Raji (cell line): ENCODE measurements around the gene TTLL8.

Source experiments
- POLR2A ChIP-seq: IDR thresholded peaks from 2 replicates; pipeline ENCODE4 v1.6.1; 2011; ENCODE audit warnings: low read depth, low read length, control low read depth; ENCODE audit not compliant: insufficient read depth

The TTLL8 gene

DNA sequence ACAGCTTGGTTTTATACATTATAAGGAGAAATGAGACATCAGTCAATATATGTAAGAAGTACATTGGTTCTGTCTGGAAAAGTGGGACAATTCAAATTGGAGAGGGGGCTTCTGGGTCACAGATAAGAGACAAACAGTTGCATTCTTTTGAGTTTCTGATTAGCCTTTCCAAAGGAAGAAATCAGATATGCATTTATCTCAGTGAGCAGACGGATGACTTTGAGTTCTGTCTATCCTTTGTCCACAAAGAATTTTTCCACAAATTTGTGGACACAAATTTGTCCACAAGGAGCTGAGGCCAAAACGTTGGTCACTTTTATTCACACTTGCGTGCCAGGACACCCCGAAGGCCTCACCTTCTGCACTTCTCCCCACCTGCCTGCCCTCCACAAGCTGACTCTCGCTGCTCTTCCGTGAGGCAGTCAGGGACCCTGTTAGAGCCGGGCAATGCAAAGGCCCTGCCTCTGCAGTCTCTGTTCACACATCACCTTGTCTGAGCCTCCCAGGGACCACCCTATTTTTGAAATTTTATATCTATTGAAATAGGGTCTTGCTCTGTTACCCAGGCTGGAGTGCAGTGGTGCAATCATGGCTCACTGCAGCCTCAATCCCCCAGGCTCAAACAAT is 66.1 kb downstream of the TTLL8 start:
- no peak for TF ChIP-seq POLR2A

DNA sequence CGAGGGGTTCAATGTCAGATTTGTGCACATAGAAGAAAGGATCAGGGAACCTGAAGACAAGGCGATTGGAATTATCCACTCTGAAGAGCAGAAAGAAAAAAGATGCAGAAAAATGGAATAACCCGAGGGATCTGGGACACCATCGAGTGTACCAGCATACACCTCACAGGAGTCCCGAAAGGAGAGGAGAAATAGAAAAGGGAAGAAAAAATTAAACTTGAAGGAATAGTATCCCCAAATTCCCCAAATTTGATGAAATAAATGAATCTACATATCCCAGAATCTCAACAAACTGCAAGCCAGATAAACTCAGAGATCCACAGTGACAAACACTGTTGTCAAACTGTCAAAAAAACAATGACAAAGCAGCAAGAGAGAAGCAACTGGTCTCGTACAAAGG is 66.9 kb downstream of the TTLL8 start:
- no peak for TF ChIP-seq POLR2A

DNA sequence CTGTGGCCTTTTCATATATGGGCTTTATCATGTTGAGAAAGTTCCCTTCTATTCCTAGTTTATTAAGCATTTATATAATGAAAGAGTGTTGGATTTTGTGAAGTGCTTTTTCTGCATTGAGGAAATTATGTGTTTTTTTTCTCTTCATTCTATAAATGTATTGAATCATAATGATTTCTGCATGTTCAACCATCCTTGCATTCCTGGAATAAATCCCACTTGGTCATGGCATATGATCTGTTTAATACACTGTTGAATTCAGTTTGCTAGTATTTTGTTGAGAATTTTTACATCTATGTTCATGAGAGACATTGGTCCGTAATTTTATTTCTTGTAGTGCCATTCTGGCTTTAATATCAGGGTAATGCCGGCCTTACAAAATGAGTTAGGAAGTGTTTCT is 71.8 kb downstream of the TTLL8 start:
- no peak for TF ChIP-seq POLR2A

DNA sequence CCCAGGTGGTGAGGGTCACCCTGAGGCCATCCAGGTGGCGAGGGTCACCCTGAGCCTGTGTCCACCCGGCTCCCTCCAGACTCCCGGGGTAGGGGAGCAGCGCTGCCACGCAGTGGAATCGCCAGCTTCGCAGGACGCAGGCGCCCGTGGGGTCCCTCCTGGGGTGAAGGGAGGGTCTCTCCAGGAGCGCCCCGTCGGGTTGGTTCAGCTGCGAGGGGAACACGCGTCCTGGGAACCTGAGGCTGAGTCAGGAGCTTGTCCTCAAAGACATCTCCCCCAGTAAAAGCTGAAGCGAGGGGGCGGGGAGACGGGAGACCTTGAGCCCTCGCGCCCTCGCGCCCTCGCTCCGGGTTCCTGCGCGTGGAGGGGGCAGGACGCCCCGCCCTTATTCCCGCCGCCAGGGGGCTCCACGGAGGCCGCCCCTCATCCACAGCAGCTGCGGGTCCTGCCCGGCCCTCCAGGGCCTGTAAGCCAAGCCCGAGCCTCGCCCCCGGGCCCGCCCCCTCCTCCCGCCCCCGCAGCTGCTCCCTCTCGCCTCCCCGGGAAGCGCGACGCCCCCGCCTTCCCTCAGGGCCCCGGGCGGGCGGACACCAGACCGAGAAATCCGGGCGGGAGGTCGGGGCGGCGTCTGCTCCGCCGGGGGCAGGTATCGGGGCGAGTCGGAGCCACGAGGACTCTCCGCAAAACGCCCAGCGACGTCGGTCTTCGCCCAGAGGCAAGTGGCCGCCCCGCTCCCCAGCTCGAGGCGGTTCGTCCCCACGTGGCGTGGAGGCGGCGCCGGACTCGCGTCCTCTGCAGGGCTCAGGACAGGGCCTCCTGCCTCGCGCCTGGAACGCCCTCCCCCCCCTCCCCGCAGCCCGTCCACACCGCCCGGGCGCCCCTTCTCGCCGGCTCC is 74.7 kb downstream of the TTLL8 start:
- TF ChIP-seq POLR2A = no peak

DNA sequence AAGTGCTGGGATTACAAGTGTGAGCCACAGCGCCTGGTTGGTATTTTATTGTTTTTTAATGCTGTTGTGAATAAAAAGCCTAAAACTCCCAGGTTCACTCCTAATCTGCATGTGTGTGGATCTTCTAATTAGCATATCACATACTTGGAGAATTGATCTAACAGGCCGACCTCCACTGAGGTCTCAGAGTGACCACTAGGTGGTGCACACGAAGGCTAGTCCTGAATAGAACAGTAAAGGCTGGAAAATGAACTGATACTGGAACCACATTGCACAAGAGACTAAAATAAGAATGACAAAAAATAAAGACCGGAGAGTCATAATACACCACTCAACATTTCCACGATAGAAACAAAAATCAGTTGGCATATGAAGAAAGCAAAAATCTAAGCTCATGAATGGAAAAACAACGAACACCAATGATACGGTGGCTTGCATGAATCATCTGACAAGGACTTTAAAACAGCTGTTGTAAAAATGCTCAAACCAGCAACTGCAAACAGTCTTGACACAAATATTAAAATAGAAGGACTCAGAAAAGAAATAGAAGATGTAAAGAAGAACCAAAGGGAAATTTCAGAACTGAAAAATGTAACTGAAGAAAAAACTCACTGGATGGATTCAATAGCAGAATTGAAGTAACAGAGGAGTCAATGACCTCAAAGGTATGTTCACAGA is 78.4 kb downstream of the TTLL8 start:
- no peak for TF ChIP-seq POLR2A

DNA sequence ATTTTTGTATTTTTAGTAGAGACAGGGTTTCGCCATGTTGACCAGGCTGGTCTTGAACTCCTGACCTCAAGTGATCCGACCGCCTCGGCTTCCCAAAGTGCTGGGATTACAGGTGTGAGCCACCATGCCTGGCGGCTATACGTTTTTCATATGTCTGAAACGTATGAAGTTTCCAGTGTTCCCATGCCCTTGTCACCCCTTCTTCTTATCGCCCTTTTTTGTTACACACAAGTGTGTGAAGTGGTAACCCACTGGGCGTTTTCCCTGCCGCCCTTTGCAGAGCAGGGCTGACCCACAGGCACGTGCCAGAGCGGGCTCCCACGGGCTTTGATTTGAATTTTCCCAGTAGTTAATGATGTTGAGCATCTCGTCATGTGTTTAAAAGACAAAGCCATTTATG is 80.5 kb downstream of the TTLL8 start:
- no peak for TF ChIP-seq POLR2A

DNA sequence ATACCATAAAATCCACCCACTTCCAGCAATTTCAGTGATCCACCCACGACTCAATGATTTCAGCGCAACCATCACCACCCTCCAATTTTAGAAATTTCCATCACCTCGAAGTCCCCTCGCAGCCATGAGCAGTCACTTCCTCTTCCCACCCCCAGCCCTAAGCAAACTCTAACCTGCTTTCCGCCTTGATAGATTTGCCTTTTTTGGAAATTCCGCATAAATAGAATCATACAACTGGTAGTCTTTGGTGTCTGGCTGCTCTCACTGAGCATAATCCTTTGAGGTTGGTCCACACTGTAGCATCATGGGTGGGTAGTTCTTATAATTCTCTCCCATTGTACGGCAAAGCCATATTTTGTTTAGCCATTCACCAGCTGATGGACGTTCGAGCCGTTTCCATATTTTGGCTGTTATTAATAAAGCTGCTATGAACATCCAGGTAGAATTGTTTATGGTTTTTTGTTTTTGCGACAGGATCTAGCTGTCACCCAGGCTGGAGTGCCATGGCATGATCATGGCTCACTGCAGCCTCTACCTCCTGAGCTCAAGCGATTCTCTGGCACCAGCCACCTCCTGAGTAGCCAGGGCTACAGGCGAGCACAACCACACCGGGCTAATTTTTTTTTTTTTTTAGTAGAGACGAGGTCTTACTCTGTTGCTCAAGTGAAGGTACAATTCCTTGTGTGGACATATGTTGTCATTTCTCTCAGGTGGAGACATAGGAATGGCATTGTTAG is 81.5 kb downstream of the TTLL8 start:
- 0 out of 2 replicates have a peak, but pooled peaks have one; percentile 17 for TF ChIP-seq POLR2A

DNA sequence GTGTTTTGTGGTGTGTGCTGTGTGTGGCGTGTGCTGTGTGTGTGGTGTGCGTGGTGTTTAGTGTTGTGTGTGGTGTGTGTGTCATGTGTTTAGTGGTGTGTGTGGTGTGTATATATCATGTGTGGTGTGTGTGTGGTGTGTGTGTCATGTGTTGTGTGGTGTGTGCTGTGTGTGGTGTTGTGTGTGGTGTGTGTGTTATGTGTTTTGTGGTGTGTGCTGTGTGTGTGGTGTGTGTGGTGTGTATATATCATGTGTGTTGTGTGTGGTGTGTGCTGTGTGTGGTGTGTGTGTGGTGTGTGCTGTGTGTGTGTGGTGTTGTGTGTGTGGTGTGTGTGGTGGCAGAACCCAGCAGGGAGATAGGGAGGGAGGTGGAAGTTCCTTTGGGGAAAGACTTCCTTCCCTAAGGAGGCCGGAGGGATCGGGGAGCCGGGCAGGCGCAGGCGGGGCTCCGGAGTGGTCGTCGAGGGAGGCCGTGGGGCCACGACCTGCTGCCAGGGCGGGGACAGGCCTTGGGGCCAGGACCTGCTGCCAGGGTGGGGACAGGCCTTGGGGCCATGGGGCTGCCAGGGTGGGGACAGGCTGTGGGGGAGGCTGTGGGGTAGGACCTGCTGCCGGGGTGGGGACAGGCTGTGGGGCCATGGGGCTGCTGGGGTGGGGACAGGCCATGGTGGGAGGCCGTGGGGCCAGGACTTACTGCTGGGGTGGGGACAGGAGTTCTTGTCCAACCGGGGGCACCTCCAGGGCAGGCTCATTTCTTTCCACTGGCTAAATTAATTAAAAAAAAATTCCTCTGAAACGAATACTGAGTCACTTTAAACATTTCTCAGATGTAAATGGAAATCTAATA is 82.3 kb downstream of the TTLL8 start:
- TF ChIP-seq POLR2A = 0 out of 2 replicates have a peak, but pooled peaks have one; percentile 24

DNA sequence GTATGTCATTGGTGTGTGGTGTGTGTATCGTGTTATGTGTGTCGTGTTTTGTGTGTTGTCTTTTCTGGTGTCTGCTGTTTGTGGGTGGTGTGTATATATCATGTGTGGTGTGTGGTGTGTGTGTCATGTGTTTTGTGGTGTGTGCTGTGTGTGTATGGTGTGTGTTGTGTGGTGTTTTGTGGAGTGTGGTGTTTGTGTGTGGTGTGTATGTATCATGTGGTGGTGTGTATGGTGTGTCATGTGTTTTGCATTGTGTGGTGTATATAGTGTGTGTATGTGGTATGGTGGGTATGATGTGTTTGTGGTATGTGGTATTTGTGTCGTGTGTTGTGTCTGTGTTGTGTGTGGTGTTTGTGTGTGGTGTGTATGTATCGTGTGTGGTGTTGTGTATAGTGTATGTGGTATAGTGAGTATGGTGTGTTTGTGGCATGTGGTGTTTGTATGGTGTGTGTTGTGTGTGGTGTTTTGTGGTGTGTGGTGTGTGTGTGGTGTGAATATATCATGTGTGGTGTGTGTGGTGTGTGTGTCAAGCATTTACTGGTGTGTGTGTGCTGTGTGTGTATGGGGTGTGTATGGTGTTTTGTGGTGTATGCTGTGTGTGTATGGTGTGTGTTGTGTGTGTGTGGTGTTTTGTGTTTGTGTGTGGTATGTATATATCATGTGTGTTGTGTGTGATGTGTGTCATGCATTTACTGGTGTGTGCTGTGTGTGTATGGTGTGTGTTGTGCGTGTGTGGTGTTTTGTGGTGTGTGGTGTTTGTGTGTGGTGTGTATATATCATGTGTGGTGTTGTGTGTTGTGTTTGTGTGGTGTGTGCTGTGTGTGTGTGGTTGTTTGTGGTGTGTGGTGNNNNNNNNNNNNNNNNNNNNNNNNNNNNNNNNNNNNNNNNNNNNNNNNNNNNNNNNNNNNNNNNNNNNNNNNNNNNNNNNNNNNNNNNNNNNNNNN is 84.8 kb downstream of the TTLL8 start:
- TF ChIP-seq POLR2A = no peak

DNA sequence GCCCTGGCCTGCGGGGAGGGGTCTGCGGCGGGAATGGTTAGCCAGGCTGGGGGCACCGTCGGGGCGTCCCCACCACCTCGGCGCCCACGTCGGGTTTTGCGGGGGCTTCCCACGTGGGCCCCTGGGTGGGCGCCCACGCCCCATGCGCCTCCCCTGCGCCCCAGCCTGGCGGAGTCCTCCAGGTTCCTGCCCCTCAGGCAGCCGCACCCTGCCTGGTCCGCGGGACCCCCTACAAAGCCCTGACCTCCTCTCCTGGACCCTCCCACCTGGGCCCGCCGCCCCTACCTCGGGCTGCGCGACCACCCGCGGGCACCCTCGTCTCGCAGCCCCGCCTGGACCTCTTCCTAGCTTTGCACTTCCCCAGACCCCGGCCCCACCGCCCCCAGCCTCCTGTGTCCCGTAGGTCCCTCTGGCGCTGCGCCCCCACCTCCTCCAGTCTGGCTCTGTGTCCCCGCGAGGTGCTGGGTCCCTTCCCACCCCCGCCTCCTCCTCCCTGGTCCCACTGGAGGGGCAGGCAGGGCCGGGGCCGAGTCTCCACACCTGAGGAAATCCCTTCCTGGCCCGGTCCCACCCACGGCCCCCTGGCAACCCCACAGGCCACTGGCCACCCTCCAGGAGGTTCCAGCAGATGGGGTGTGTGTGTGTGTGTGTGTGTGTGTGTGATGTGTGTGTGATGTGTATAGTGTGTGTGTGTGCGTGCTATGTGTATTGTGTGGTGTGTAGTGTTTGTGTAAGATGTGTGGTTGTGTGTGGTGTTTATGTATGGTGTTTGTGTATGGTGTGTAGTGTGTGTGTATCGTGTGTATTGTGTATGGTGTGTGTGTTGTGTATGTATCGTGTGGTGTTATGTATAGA is 85.7 kb downstream of the TTLL8 start:
- TF ChIP-seq POLR2A = no peak

DNA sequence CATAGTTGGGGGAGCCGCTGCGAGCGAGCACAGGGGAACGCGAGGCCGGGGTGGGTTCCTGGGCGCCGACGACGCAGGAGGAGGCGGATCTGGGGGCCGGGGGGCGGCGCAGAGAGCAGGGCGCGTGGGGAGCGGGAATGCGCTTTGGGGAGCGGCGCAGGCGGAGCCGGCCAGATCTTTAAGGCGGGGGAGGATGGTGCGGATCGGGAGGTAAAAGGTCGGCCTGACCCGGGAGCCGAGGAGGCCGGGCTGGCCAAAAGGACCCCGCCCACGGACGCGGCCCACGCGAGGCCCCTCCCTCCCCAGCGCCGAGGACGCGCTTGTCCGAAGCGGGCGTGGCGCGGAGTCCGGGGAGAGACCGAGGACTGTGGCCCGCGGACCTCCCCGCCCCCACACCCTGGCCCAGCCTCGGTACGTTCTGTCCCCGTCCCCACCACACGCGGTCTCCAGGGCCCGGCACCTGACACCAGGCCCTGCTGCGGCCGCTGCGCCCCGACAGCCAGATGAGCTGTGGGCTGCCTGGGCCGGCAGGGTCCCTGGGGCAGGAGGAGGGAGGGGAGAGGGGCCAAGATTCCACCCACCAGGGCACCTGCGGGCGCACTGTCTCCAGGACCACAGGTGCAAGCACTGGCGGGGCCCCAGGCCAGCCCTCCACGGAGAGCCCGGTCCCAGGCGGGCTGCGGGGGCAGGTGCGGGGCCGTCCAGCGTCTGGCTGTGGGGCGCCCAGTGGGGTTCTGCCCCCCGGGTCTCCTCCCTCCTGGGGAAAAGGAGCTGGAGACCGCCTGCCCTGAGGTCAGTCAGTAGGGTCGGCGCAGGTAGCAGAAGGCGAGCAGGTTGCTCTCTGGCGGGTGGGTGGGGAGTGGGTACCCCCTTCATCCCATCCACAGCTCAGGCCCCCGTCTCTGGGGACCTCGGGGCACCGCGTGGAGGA is 86.6 kb downstream of the TTLL8 start:
- no peak; the same call in 1 of the 2 replicates for TF ChIP-seq POLR2A

DNA sequence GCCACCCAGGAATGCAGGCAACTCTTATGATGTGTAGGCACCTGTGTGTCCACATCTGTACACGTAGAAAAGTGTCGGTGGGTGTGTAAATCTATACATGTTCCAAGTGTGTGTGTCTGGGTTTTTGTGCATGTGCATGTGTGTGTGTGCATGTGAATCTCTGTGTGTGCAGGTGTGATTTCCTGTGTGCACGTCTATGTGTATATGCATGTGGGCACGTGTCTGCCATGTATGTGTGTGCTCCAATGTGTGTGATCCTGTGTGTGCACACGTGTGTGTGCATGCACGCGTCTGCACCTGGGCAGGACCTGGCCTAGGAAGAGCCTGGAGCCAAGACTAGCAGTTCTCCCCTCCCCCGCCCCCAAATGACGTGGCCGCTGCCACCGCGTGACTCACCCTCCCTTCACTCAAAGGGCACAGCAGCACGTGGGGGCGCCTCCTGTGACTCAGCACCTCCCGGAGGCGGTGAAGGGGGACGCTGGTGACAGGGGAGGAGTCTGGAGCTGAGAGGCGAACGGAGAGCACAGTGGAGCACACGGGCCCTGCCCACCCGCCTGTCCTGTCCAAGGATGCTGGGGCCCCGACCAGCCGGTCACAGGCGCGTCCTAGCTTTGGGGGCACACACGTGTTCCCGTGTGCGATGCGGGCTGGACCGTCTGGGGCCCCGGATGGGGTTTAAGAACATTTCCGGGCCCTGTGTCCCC is 87.4 kb downstream of the TTLL8 start:
- peak; percentile 80 for TF ChIP-seq POLR2A
